GM18861 (cell line): ENCODE results near the gene NFATC2IP.
A peak's percentile ranks its signal among the peaks of the same experiment; 100 is the strongest.
"Not testable (repeated sequence)": the region's sequence is repeated elsewhere in the genome, so short reads cannot be mapped to it uniquely, and the experiment has no call there.

Experiments
- ATAC-seq: cut with Tn5 transposase; IDR thresholded peaks from one replicate; pipeline ENCODE4 v1.9.1; 2021; ENCODE audit not compliant: unreplicated experiment

The NFATC2IP gene

GRCh38 chr16:28925386-28926228, 25.1 kb upstream of the NFATC2IP start:
- peak; percentile 25 for ATAC-seq

- not testable (repeated sequence) for ATAC-seq
These were observed 24.5 kb upstream of the NFATC2IP start for GRCh38 chr16:28926284-28926683.

- no peak for ATAC-seq
These were observed 22.9 kb upstream of the NFATC2IP start for GRCh38 chr16:28927815-28928214.

DNA sequence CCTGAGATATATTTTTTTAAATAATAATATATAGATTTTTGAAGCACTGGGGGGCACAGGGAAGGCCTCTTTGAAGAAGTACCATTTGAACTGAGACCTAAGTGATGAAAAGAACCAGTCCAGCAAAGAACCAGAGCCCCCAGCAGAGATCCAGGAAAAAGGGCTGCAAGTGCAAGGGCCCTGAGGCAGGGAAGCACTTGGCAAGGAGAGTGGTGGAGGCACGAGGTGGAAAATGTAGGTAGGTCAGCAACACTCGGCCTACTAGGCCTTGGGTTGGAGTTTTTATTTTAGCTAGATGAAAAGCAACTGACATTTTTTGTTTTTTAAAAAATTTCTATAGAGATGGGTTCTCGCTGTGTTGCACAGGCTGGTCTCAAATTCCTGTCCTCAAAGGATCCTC, 20.5 kb upstream of the NFATC2IP start:
- no peak for ATAC-seq

DNA sequence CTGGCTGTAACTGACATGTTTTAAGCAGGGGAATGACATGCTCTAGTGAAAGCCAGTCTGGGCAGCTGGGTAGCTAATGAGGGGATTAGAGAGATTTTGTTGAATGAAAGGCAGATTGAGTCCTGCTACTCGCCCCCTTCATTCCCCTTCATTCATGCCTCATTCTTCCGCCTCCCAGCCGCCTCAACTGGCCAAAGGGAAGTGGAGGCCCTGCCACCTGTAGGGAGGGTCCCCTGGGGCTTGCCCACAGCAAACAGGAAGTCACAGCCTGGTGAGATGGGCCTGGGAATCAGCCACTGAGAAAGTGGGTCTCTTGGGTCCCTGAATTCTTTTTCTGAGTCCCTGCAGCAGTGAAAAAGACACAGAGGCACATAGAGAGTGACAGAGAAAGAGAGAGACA, 20.1 kb upstream of the NFATC2IP start:
- no peak for ATAC-seq

GRCh38 chr16:28931801-28932225, 18.9 kb upstream of the NFATC2IP start, which contains the start of gene CD19:
TSS of gene CD19 (plus strand) at chr16:28931971. CDS start at chr16:28932001, 30 bp downstream.
- ATAC-seq: no peak

DNA sequence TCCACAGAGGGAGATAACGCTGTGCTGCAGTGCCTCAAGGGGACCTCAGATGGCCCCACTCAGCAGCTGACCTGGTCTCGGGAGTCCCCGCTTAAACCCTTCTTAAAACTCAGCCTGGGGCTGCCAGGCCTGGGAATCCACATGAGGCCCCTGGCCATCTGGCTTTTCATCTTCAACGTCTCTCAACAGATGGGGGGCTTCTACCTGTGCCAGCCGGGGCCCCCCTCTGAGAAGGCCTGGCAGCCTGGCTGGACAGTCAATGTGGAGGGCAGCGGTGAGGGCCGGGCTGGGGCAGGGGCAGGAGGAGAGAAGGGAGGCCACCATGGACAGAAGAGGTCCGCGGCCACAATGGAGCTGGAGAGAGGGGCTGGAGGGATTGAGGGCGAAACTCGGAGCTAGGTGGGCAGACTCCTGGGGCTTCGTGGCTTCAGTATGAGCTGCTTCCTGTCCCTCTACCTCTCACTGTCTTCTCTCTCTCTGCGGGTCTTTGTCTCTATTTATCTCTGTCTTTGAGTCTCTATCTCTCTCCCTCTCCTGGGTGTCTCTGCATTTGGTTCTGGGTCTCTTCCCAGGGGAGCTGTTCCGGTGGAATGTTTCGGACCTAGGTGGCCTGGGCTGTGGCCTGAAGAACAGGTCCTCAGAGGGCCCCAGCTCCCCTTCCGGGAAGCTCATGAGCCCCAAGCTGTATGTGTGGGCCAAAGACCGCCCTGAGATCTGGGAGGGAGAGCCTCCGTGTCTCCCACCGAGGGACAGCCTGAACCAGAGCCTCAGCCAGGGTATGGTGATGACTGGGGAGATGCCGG, 18.2 kb upstream of the NFATC2IP start:
- ATAC-seq: no peak

DNA sequence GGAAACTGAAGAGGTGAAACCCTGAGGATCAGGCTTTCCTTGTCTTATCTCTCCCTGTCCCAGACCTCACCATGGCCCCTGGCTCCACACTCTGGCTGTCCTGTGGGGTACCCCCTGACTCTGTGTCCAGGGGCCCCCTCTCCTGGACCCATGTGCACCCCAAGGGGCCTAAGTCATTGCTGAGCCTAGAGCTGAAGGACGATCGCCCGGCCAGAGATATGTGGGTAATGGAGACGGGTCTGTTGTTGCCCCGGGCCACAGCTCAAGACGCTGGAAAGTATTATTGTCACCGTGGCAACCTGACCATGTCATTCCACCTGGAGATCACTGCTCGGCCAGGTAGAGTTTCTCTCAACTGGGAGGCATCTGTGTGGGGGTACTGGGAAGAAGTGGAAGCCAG, 17.6 kb upstream of the NFATC2IP start:
- ATAC-seq: no peak

DNA sequence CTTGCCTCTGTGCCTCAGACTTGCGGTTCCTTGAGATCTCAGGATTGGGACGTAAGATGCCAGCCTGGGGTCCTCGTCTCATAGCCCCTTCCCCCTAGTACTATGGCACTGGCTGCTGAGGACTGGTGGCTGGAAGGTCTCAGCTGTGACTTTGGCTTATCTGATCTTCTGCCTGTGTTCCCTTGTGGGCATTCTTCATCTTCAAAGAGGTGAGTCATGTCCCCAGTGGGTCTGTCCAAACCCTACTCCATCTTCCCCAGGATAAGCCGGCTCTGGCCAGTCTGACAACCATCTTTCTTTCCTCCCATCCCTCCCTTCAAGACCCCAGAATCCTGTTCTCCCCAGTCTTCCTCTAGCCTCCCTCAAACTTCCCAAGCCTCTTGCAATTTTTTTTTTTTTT, 15.4 kb upstream of the NFATC2IP start:
- ATAC-seq: no peak

DNA sequence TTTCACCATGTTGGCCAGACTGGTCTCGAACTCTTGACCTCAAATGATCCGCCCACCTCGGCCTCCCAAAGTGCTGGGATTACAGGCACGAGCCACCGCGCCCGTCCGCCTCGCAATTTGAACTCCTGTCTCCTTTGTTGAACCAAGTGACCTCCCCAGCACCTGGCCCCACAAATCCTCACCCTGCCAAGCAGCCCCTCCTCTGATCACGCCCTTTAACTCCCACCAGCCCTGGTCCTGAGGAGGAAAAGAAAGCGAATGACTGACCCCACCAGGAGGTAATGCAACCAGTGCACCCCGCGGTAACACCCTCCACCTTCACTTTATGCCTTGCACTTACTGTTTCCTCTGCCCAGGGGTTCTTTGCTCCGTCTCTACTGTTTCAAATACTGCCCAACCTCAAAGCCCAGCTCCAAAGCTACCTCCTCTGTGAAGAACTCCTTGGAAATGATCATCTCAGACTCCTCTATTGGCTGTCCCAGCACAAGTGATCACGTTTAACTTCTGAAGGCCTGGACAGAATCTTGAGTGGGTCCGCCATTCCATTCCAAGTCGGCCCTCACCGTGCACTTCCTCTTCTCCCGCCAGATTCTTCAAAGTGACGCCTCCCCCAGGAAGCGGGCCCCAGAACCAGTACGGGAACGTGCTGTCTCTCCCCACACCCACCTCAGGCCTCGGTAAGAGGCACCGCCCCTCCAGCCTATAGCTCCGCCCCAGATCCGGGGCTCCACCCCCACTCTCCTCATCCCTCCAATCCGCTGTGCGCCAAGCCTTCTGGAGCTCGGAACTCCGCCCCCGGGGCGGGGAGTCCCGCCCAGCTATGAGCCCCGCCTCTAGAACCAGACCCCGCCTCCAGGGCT, 14.6 kb upstream of the NFATC2IP start:
- peak; percentile 68 for ATAC-seq

DNA sequence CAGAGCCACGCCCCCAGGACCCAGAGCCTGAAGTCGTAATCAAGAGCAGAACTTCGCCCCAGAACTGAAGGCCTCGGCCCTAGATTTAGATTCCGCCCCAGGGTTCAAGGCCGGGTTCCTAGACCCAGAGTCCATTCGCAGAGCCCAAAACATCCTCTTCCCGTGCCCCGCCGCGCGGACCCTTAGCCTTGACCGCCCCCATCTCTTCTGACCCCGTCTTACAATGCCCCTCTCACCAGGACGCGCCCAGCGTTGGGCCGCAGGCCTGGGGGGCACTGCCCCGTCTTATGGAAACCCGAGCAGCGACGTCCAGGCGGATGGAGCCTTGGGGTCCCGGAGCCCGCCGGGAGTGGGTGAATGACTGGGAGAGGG, 14.0 kb upstream of the NFATC2IP start:
- no peak for ATAC-seq

GRCh38 chr16:28937222-28937876, 13.4 kb upstream of the NFATC2IP start:
- ATAC-seq: no peak

DNA sequence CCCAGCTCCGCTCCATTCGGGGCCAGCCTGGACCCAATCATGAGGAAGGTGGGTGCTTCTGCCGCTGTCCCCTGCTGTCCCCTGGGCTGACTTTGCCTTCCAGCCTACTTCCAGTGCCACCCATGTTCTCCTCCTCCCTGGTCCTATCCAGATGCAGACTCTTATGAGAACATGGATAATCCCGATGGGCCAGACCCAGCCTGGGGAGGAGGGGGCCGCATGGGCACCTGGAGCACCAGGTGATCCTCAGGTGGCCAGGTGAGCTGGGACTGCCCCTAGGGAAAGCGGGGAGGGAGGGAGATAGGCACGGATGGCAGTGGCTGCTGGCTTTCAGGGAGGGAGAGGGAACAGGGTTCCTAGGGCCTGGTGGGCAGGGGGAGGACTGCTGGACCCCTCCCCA, 12.0 kb upstream of the NFATC2IP start:
- no peak for ATAC-seq

- ATAC-seq: not testable (repeated sequence)
These were observed 10.9 kb upstream of the NFATC2IP start for GRCh38 chr16:28939825-28940224.

DNA sequence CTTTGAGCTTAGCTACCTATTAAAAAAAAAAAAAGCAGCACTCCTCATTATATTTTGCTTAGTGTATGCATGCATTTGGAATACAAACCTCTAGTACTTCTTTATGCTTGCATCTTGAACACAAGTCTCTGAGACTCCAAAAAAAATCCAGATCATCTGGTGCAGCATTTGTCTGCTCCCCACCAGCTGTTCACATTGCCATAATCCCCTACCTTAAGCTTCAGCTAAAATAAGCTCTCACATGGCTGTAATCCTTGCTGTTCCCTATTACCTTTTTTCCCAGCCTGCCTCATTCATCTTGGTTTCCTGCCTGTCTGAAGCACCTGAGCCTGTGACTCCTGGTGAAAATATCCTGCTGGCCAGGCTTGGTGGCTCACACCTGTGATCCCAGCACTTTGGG, 7.5 kb upstream of the NFATC2IP start:
- ATAC-seq: no peak

DNA sequence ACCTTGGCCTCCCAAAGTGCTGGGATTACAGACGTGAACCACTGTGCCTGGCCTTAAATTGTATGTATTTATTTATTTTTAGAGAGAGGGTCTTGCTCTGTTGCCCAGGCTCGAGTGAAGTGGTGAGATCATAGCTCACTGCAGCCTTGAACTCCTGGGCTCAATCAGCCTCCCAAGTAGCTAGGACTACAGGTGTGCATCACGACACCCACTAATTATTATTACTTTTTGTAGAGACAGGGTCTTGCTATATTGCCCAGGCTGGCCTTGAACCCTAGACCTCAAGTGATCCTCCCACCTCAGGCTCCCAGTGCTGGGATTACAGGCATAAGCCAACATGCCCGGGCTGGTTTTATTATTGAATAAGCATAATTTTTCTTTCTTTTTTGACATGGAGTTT, 4.1 kb upstream of the NFATC2IP start:
- no peak for ATAC-seq

DNA sequence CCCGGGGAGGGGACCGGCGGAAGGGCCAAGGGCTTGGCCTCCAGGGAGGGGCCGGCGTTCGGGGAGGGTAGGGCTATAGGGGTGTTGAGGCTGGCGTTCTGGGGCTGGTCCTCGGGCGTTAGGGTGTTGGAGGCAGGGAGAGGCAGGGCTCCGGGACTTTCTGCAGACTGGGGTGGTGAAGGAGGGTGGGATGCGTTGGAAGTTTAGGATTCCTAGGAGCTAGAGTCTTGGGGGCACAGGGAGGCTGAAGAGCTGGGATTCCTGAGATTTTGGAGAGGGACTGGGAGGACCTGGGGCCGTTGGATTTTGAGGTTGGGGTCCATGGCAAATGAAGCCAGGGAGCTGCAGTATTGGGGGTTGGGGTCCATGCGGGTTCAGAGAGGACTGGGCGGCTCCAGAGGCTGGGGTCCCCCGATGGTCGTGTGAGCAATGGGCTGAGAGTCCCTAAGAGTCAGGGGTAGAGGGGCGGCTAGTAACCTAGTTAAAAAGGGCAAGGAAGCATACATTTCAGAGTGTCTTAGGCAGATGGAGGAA, 740 bp downstream of the NFATC2IP start:
- ATAC-seq: no peak

- ATAC-seq: no peak
These were observed 7.5 kb downstream of the NFATC2IP start for GRCh38 chr16:28958216-28958615.

DNA sequence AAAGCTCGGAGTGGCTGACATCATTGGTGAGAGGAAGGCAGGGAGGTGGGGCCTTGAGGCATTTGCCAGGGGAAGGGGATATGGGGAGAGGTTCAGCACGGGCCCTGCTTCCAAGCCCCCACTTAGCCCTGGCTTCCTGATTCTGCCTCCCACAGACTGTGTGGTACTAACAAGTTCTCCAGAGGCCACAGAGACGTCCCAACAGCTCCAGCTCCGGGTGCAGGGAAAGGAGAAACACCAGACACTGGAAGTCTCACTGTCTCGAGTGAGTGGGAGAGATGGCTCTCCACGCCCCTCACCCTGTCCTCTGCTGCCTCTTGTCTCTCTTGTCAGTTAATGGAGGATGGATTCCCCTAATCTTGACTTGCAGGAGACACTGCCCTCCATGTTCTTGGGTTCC, 8.1 kb downstream of the NFATC2IP start:
- ATAC-seq: no peak

DNA sequence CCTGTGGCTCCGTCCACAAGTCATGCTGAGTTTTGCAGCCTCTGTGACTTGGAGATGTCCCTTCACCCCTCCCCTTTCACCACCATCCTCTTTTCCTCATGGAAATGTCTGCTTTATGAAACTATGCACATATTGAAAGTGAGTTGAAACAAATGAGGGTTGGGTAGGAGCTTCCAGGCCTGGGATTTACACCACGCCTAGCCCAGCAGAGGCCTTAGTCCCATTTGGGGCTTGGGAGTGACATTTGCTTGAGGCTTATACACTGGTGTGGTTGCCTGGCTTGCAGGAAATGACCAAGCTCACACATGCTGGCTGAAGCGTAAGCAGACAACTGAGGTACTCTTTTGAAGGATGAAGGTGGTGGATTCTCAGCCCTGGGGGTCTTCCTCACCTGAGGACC, 13.3 kb downstream of the NFATC2IP start:
- no peak for ATAC-seq
